OCI-M2 (cell line): ENCODE data around the gene NLRX1.
"Not testable (repeated sequence)": the region's sequence is repeated elsewhere in the genome, so short reads cannot be mapped to it uniquely, and the experiment has no call there.

Source experiments
- DNase-seq: peaks from one replicate; lab custom pipeline; 2025; ENCODE audit not compliant: unreplicated experiment; lab: John Stamatoyannopoulos, UW

Gene NLRX1

GRCh38 chr11:119206511-119207414, 38.2 kb downstream of the NLRX1 start:
- DNase-seq: peak; percentile 28

- no peak for DNase-seq
Measured at GRCh38 chr11:119207415-119207960, 39.0 kb downstream of the NLRX1 start.

GRCh38 chr11:119209186-119209585, 40.7 kb downstream of the NLRX1 start:
- DNase-seq: no peak

GRCh38 chr11:119210050-119210449, 41.5 kb downstream of the NLRX1 start:
- DNase-seq: no peak

GRCh38 chr11:119218141-119218878, 49.8 kb downstream of the NLRX1 start:
- DNase-seq: no peak

GRCh38 chr11:119222308-119222707, 53.8 kb downstream of the NLRX1 start:
- no peak for DNase-seq

- DNase-seq: no peak
Measured at GRCh38 chr11:119222891-119223290, 54.4 kb downstream of the NLRX1 start.

GRCh38 chr11:119223856-119224255, 55.3 kb downstream of the NLRX1 start:
- no peak for DNase-seq

- DNase-seq: not testable (repeated sequence)
Measured at GRCh38 chr11:119228535-119229287, 60.2 kb downstream of the NLRX1 start.

- no peak for DNase-seq
Measured at GRCh38 chr11:119229288-119229672, 60.8 kb downstream of the NLRX1 start.

GRCh38 chr11:119229741-119230140, 61.2 kb downstream of the NLRX1 start:
- no peak for DNase-seq
